GM19397 (cell line): ENCODE measurements around the gene CACNB2.
"Not testable (repeated sequence)": the region's sequence is repeated elsewhere in the genome, so short reads cannot be mapped to it uniquely, and the experiment has no call there.

Experiments used
- ATAC-seq: cut with Tn5 transposase; IDR thresholded peaks from one replicate; pipeline ENCODE4 v1.9.1; 2021; ENCODE audit warnings: mild to moderate bottlenecking, moderate library complexity; ENCODE audit not compliant: unreplicated experiment

CACNB2 gene

GRCh38 chr10:18196806-18197550 lies 56.8 kb downstream of the CACNB2 start:
- no peak for ATAC-seq

- ATAC-seq: no peak
Observed at GRCh38 chr10:18197706-18198105, 57.5 kb downstream of the CACNB2 start.

- no peak for ATAC-seq
Observed at GRCh38 chr10:18201877-18202276, 61.7 kb downstream of the CACNB2 start.

- no peak for ATAC-seq
Observed at GRCh38 chr10:18202680-18203460, 62.6 kb downstream of the CACNB2 start.

GRCh38 chr10:18203471-18203870 lies 63.2 kb downstream of the CACNB2 start:
- no peak for ATAC-seq

- no peak for ATAC-seq
Observed at GRCh38 chr10:18204039-18204835, 64.0 kb downstream of the CACNB2 start.

GRCh38 chr10:18205098-18205834 lies 65.0 kb downstream of the CACNB2 start:
- ATAC-seq: no peak

- ATAC-seq: not testable (repeated sequence)
Observed at GRCh38 chr10:18208186-18208585, 68.0 kb downstream of the CACNB2 start.

GRCh38 chr10:18209241-18209640 lies 69.0 kb downstream of the CACNB2 start:
- ATAC-seq: no peak

- ATAC-seq: no peak
Observed at GRCh38 chr10:18210711-18211110, 70.5 kb downstream of the CACNB2 start.

- ATAC-seq: no peak
Observed at GRCh38 chr10:18211862-18212261, 71.6 kb downstream of the CACNB2 start.

- ATAC-seq: no peak
Observed at GRCh38 chr10:18213271-18213670, 73.0 kb downstream of the CACNB2 start.

- ATAC-seq: no peak
Observed at GRCh38 chr10:18214691-18215563, 74.7 kb downstream of the CACNB2 start.

- ATAC-seq: no peak
Observed at GRCh38 chr10:18216482-18216881, 76.3 kb downstream of the CACNB2 start.

- no peak for ATAC-seq
Observed at GRCh38 chr10:18217577-18217976, 77.4 kb downstream of the CACNB2 start.

- ATAC-seq: no peak
Observed at GRCh38 chr10:18219146-18219545, 78.9 kb downstream of the CACNB2 start.

GRCh38 chr10:18221123-18221522 lies 80.9 kb downstream of the CACNB2 start:
- no peak for ATAC-seq

- ATAC-seq: no peak
Observed at GRCh38 chr10:18221882-18222281, 81.7 kb downstream of the CACNB2 start.

GRCh38 chr10:18222866-18223265 lies 82.6 kb downstream of the CACNB2 start:
- no peak for ATAC-seq

GRCh38 chr10:18223898-18224297 lies 83.7 kb downstream of the CACNB2 start:
- ATAC-seq: no peak
